SH-SY5Y (cell line): ENCODE results near the gene CNOT11.

Experiments
- GATA2 ChIP-seq: IDR thresholded peaks from 2 replicates; pipeline ENCODE4 v1.6.1; 2011; ENCODE audit warnings: mild to moderate bottlenecking, low read depth, low read length
- GATA3 ChIP-seq: IDR thresholded peaks from 2 replicates; pipeline ENCODE4 v1.6.1; 2011; ENCODE audit warnings: low read depth, mild to moderate bottlenecking, low read length, moderate library complexity

DNA sequence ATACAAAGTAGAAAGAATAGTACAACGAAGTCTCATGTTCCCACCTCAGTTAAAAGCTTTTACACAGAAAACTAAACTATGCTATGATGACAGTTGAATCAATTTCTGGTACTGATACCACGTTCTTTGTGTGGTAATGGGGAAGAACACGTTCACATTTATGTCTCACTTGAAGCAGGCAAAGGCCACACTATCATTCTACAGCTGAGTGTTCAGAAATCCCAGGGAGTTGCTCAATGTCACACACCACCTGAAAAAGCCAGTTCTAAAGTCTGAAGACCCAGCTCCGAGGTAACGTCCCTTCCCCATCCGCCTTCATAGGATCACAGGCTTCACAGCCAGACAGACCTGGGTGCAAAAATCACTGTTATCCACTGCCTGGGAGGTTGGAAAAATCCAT lies 46.9 kb downstream of the CNOT11 start:
- no peak for TF ChIP-seq GATA2
- TF ChIP-seq GATA3: no peak
